ENCODE measurements around the gene CHST9. TPM values are rescaled to one million over a fixed set of nuclear protein-coding genes. Genes with fewer than 3 reads are reported as not detected.

CHST9 gene
- total RNA-seq, 1 donor from 2014 or later, result 5.6 TPM

GRCh38 chr18:26863122-26863879 is 321.8 kb downstream of the CHST9 start:
- Histone ChIP-seq H3K27ac (peak overlapping the region; percentile 76), H3K27me3 (ENCODE audit: low read depth) (peaks cover 16% of the 10 kb centered on the region), H3K4me3 (peak overlapping the region; percentile 53), H3K4me1 (peaks cover 11% of the 10 kb centered on the region), H3K9me3 (no peaks in the 10 kb centered on the region), H3K36me3 (peaks cover 18% of the 10 kb centered on the region)
- ATAC-seq, result peak; percentile 92 to 94
- intact Hi-C loops (cut with DNase I), result no loop called here
- TF ChIP-seq CTCF (IDR thresholded peaks at IDR 0.05), result no peak
- DNase-seq, result peak; percentile 91

GRCh38 chr18:26862084-26862483 is 323.0 kb downstream of the CHST9 start:
- no peak overlapping the region for H3K27ac ChIP-seq
- H3K4me1 ChIP-seq, result peaks cover under 1% of the 10 kb centered on the region
- H3K9me3 ChIP-seq, result no peaks in the 10 kb centered on the region
- intact Hi-C loops (cut with DNase I), result no loop called here
- DNase-seq (no peak), ATAC-seq (no peak)
- H3K4me3 ChIP-seq, result peak overlapping the region; percentile 53
- TF ChIP-seq CTCF (IDR thresholded peaks at IDR 0.05), result no peak
- H3K36me3 ChIP-seq, result peaks cover 18% of the 10 kb centered on the region
- H3K27me3 ChIP-seq (ENCODE audit: low read depth), result peaks cover 16% of the 10 kb centered on the region
